Hepatocyte (in vitro differentiated cells): ENCODE measurements around the gene CHFR.

Experiments used
- CTCF ChIP-seq: fragments of 200-600 bp; sonication (generic); IDR thresholded peaks from 2 replicates; pipeline ENCODE4 v1.5.1; 2016; ENCODE audit warnings: antibody characterized with exemption, mild to moderate bottlenecking; ENCODE audit not compliant: poor library complexity
- EZH2 ChIP-seq: fragments of 200-600 bp; sonication (generic); IDR thresholded peaks from 2 replicates; pipeline ENCODE4 v1.6.1; 2016; ENCODE audit warnings: antibody characterized with exemption, mild to moderate bottlenecking, borderline replicate concordance

- TF ChIP-seq CTCF (no peak), EZH2 (no peak)
These were observed 17.9 kb downstream of the CHFR start for GRCh38 chr12:132869551-132869950.
